Stimulated activated CD8-positive, alpha-beta memory T cell treated with anti-CD3 and anti-CD28 coated beads, Interleukin-4, amount 100 ng/mL, for 1 hour (primary cell): ENCODE data around the gene FAM149B1.
"Not testable (repeated sequence)": the region's sequence is repeated elsewhere in the genome, so short reads cannot be mapped to it uniquely, and the experiment has no call there.

Experiments
- DNase-seq, 2 donors: peaks; one replicate each; pipeline ENCODE4 v3.0.0-alpha.2; 2020; ENCODE audit warnings: low read depth in 2 of 2, low spot score in 1 of 2

The FAM149B1 gene

DNA sequence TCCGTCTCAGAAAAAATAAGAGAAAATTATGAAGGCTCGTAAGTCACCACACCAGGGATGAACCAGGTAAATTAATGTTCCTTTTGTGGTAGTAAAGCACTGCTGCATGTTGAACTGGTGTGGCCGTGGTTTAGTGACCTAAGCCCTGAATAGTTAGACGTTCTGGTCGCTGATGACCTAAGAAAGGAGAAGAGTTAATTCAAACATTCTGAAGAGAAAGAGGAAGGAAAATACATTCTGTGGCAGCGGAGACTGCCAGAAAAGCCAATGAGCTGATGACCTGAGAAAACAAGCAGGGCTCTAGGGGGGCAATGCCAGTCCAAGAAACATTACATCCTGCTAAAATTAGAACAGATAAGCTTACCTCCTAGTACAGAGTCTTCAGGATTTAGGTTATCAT, 61.6 kb downstream of the FAM149B1 start:
- DNase-seq: no peak

DNA sequence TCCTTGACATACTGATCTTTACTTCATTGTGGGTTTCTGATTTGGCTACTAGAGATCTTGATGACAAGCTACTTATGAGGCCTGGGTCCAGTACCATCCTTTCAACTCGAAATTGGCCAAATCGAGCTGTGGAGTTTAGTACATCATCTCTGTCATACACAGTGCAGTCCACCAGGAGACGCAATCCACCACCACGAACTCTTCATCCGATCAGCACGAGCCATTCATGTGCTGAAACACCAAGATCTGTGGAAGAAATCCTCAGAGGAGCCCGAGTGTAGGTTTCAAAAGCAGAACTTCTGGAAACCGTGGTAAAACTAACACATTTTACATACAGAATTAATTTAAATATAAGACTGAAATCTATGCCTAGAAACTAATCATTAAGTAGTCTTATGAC, 65.0 kb downstream of the FAM149B1 start:
- no peak for DNase-seq

- DNase-seq: no peak
Observed at GRCh38 chr10:73233883-73234282, 66.0 kb downstream of the FAM149B1 start.

DNA sequence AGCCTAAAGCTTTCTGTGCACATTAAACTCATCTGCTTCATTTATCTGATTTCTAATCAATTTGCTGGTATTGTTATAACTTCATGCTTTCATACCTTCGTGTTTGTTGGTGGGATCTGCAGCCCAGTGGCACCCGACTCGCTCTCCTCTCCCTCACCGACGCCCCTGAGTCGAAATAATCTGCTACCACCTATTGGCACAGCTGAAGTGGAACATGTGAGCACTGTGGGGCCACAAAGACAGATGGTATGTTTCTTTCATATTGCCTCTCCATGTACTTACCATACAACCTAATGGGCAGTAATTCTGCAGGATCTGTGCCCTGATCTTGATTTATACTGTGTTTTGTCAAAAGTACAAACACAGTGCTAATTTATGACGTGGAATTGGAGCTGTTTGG, 66.8 kb downstream of the FAM149B1 start:
- DNase-seq: no peak

DNA sequence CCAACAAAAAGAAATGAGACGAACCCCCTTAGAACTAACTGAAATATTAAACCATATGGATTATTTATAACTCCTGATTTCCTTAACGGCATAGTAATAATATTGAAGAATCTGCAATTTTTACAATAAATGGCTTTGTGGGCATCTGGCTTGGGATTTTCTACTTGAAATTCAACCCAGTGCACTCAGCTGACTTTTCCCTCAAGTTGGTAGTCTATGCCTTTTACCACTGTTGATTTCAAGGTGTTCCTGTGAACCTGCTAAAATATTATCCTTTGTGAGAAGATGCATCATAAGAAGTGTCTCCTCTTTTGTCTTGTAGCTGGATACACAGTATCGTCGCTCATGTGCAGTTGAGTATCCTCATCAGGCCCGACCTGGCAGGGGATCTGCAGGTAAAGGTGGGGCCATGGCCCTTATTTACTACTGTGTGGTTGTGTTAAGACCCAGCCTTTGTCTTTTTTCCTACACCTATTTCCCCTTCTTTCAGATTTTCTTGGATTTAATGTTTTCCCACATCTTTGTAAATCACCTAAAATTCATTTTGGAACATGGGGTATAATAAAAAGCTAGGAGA, 71.2 kb downstream of the FAM149B1 start:
- DNase-seq: no peak

- no peak for DNase-seq
Observed at GRCh38 chr10:73239908-73240307, 72.0 kb downstream of the FAM149B1 start.

- no peak for DNase-seq
Observed at GRCh38 chr10:73244866-73245477, 77.1 kb downstream of the FAM149B1 start.

- no peak for DNase-seq
Observed at GRCh38 chr10:73246322-73246645, 78.4 kb downstream of the FAM149B1 start.

DNA sequence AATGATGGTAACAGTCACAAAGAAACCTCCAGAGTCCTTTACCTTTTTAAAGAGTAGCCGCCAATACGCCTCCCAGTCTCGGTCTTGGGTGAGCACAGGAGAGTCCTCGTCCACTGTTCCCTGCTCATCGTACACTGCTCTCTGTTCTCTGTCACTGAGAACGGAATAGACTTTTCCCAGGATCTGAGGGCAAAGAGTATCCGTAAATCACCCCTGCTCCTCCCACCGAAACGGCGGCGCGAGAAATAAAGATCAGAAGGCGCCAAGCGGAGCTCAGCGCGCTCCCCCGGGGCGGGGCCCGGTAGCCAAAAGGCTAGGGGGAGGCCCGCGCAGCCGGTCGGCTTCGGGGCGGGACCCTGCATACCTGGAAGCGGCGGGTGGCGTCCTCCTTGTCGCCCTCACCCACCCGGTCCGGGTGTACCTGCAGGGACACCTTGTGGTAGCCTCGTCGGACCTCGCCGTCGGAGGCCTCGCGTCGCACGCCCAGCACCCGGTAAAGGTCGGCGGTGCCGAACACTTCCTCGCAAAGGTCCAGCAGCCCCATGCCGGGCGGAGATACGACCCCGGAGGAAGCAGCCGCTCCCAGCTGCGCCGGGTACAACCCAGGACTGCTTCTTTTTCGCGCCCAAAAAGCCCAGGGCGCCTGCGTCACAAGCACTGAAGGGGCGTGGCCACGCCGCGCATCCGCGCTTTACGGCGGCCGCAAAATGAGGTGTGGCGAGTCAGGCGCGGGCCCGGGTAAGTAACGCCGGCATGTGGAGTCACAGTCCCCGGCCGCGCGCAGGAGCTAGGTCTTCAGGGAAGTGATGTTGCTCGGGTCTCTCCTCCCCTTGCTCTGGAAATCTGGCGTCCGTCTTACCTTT, 79.0 kb downstream of the FAM149B1 start, which contains the start of gene DNAJC9:
TSS of gene DNAJC9 (minus strand) at position 610 of the 863 bp plus-strand sequence. CDS start at position 544, 66 bp downstream.
- DNase-seq: peak; percentile 94 to 95

DNA sequence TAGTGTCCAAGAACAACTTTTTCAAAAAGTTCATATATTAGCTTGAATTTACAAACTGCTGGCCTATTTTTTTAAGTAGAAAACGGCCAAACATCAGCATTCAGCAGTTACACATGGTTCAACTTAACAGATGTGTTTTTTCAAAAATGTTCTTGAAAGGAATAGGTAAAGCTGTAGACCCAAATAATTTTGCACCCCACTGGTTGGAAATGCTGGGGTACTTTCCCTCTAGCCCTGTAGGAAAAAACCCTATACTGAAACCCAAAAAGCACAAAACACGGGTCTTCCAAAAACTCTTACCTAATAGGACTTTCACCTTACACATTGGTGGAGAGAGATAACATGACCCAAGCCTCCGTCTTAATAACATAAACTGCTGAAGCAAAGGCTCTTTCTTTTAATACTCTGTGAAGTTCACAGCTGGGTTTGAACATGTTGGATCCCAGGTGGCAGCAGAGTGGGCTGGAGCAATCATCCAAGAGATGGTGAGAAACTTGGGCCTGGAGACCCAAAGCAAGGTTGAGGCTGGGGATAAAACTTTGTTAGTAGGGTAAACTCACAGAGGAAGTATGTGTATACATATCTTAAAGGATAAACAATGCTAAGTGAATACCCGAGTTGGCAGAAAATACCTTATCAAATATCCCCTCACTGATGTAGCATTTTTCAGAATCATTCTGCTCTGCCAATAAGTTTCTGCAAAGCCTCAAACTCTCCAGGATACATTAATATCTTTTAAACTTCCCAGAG, 79.8 kb downstream of the FAM149B1 start:
- no peak for DNase-seq

GRCh38 chr10:73248259-73248724, 80.4 kb downstream of the FAM149B1 start:
- no peak for DNase-seq

- DNase-seq: no peak
Observed at GRCh38 chr10:73251683-73252444, 83.9 kb downstream of the FAM149B1 start.

DNA sequence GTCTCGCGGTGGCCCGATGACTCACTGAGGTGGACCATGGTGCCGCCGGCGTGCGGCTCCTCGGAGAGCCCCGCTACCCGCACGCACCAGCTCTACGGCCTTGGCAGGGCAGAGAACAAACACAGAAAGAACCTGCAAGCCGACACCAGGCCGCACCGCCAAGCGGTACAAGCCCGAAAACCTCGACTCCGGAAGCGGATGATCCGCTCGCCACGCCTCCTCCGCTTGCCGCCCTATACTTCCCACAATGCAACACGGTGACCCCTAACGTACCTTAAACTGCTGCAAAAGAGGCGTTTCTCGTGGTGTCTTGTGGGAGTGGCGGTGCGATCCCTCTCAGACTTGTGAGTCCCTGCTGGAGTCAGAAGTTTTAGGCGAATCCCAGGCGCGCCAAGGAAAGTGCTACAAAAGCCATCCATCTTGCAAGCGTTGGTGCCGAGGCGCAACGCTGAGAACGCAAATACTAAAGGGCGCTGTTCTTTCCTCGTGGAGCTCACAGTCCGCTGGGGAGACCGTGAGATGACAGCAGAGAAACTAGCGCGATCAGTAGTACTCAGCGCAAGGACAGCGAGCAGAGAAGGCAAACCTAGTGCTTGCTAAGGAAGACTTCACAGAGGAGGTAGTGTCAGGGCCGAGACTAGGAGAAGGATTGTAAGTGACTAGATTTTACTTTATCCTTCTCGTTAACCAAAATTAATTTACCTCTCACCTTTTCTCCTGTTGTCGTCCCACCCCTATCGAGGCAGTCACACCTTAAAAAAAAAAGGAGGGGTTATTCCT, 84.7 kb downstream of the FAM149B1 start, which contains the start of gene MRPS16:
TSS of gene MRPS16 (minus strand) at position 200 of the 780 bp plus-strand sequence. CDS start at position 38, 162 bp downstream.
- DNase-seq: peak; percentile 75 to 80

DNA sequence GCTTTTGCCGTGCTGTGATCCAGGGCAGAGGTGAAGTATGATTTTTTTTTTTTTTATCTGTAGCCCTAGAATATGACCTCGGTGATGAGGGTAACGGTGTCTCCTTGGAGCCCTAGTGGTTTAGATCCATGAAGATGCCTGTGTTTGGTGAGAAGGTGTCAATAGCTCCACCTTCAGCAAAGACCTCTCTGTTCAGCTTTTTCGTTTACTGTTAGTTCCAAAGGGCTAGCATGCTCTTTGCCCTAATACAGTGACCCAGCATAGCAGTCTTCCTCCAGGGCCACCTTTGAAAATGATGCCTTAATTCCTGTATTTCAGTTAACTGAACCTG, 85.3 kb downstream of the FAM149B1 start:
- DNase-seq: no peak

GRCh38 chr10:73258612-73259011, 90.7 kb downstream of the FAM149B1 start:
- not testable (repeated sequence) for DNase-seq

- DNase-seq: no peak
Observed at GRCh38 chr10:73261362-73261995, 93.6 kb downstream of the FAM149B1 start.

DNA sequence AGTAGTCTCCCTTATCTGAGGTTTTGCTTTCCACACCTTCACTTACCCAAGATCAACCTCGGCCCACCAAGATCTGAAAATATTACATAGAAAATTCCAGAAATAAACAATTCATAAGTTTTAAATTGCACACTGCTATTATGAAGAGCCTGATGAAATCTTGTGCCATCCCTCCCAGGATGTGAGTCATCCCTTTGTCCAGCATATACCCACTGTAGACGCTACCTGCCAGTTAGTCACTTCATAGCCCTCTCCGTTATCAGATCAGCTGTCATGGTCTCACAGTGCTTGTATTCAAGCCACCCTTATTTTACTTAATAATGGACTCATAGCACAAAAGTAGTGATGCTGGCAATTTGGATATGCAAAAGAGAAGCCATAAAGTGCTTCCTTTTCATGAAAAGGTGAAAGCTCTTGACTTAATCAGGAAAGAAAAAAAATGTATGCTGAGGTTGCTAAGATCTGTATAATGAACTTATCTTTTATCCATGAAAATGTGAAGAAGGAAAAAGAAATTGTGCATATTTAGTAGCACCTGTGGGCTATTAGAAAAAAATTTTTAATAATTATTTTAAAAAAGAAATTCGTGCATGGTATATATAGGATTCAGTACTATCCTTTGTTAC, 94.3 kb downstream of the FAM149B1 start:
- no peak for DNase-seq

GRCh38 chr10:73262880-73263555, 95.1 kb downstream of the FAM149B1 start:
- DNase-seq: no peak
